PC-3 (cell line): ENCODE results near the gene PCNT.

ENCODE experiments used
- CTCF ChIP-seq: fragments of 300-600 bp; sonication (generic); conservative IDR thresholded peaks from 2 replicates; pipeline ENCODE4 v1.5.1; 2017; ENCODE audit warnings: antibody characterized with exemption, low read depth, mild to moderate bottlenecking, low read length
- EZH2phosphoT487 ChIP-seq: fragments of 300-600 bp; sonication (generic); IDR thresholded peaks from 2 replicates; pipeline ENCODE4 v1.6.1; 2018; ENCODE audit warnings: mild to moderate bottlenecking, antibody characterized with exemption, low read length, borderline replicate concordance

GRCh38 chr21:46369520-46370235 is 45.7 kb downstream of the PCNT start:
- TF ChIP-seq CTCF (no peak), EZH2phosphoT487 (no peak)
